Naive thymus-derived CD8-positive, alpha-beta T cell (primary cell): ENCODE data around the gene ST7. TPM values are rescaled to one million over a fixed set of nuclear protein-coding genes. Genes with fewer than 3 reads are reported as not detected.

Experiments
- ATAC-seq, 2 donors: fragments of 150-1000 bp; cut with Tn5 transposase in 1 of 2; sonication (Bioruptor Pico), chemical (Tn5 transposase) in 1 of 2; 1 replicate in 1 of 2; 2 replicates in 1 of 2; pipeline ENCODE4 v1.10.0; 2021; ENCODE audit warnings: mild to moderate bottlenecking in 2 of 2, moderate library complexity in 2 of 2
- POLR2A ChIA-PET: fragments of 350-600 bp; sonication (Branson Sonifier 250); formaldehyde crosslinking; loops from one replicate; lab custom pipeline; 2021; ENCODE audit warnings: antibody characterized with exemption; lab: Charles Lee
- DNase-seq, 10 donors: peaks; one replicate each; pipeline versions ENCODE4 v3.0.0 to v3.0.0-alpha.2; 2020 to 2022
- H3K27ac Mint-ChIP-seq, 10 donors: one replicate each; pipeline ENCODE4 v1.8.0; 2020 to 2022; ENCODE audit warnings: mild to moderate bottlenecking in 10 of 10, mixed read lengths in 10 of 10, moderate library complexity in 4 of 10, inconsistent platforms in 1 of 10
- H3K27me3 Mint-ChIP-seq, 5 donors: one replicate each; pipeline ENCODE4 v1.8.0; 2021 to 2022; ENCODE audit warnings: mixed read lengths in 5 of 5
- H3K36me3 Mint-ChIP-seq, 3 donors: one replicate each; pipeline ENCODE4 v1.8.0; 2020 to 2022; ENCODE audit warnings: mixed read lengths in 3 of 3, mild to moderate bottlenecking in 2 of 3, inconsistent platforms in 1 of 3
- H3K4me1 Mint-ChIP-seq, 4 donors: one replicate each; pipeline ENCODE4 v1.8.0; 2021 to 2022; ENCODE audit warnings: mixed read lengths in 4 of 4
- H3K4me3 Mint-ChIP-seq, 10 donors: one replicate each; pipeline ENCODE4 v1.8.0; 2020 to 2022; ENCODE audit warnings: mild to moderate bottlenecking in 10 of 10, mixed read lengths in 10 of 10, moderate library complexity in 6 of 10, inconsistent platforms in 1 of 10
- H3K9me3 Mint-ChIP-seq, 9 donors: one replicate each; pipeline ENCODE4 v1.8.0; 2020 to 2022; ENCODE audit warnings: mixed read lengths in 9 of 9, mild to moderate bottlenecking in 3 of 9, inconsistent platforms in 1 of 9, moderate library complexity in 1 of 9
- polyA plus RNA-seq, 3 donors: library from polyadenylated mRNA; unstranded; fragments of 300-500 nt; fragmentation: Illumina TruSeq; gene quantifications; one replicate each; pipeline ENCODE4 v1.2.3, GENCODE V29; 2021
- total RNA-seq, 8 experiments: library from RNA in 2 of 8; stranded (reverse) in 2 of 8; gene quantifications; one replicate each; pipeline ENCODE4 v1.2.3 and lab custom pipeline; 2021 to 2026

The ST7 gene
- total and polyA plus RNA-seq, 5 experiments from 2014 or later = 1.3 to 5.3 (median 3.0) TPM

GRCh38 chr7:116988363-116988989, 35.2 kb downstream of the ST7 start:
- peak in 2 of 10 donors; percentile 11 to 26 for DNase-seq
- Mint-ChIP-seq H3K36me3 (no peaks in the 10 kb centered on the region), H3K4me1 (no peaks in the 10 kb centered on the region), H3K27me3 (peaks cover 0 to 2% (median 0%) of the 10 kb centered on the region in 5 donors), H3K4me3 (no peak overlapping the region), H3K9me3 (peaks cover 0 to 1% (median 0%) of the 10 kb centered on the region in 9 donors), H3K27ac (no peak overlapping the region)
- no peak for ATAC-seq
- POLR2A ChIA-PET = interaction anchor here (0.5 to 1.5 kb wide), 2 partner anchors 24 to 118 kb away, joined by 3 to 4 read pairs; no protein-coding TSS in a partner anchor

- ATAC-seq (no peak), DNase-seq (no peak)
- no peaks in the 10 kb centered on the region for H3K4me1 Mint-ChIP-seq
- POLR2A ChIA-PET = no interaction called here
- peaks cover 0 to 1% (median 0%) of the 10 kb centered on the region in 9 donors for H3K9me3 Mint-ChIP-seq
- no peak overlapping the region for H3K27ac Mint-ChIP-seq
- no peak overlapping the region for H3K4me3 Mint-ChIP-seq
- H3K27me3 Mint-ChIP-seq = peaks cover 0 to 2% (median 0%) of the 10 kb centered on the region in 5 donors
- no peaks in the 10 kb centered on the region for H3K36me3 Mint-ChIP-seq
Observed at GRCh38 chr7:116990056-116990455, 36.8 kb downstream of the ST7 start.

DNA sequence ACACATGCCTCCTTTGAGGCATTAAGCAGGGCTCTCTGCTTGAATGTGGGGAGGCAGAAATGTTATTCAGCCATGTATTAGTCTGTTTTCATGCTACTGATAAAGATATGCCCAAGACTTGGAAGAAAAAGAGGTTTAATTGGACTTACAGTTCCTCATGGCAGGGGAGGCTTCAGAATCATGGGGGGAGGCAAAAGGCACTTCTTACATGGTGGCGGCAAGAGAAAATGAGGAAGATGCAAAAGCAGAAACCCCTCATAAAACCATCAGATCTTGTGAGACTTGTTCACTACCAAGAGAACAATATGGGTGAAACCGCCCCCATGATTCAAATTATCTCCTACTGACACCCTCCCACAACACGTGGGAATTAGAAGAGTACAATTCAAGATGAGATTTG, 37.9 kb downstream of the ST7 start:
- DNase-seq (no peak), ATAC-seq (no peak)
- no peak overlapping the region for H3K4me3 Mint-ChIP-seq
- H3K27ac Mint-ChIP-seq = no peak overlapping the region
- POLR2A ChIA-PET = no interaction called here
- no peaks in the 10 kb centered on the region for H3K36me3 Mint-ChIP-seq
- H3K4me1 Mint-ChIP-seq = no peaks in the 10 kb centered on the region
- no peaks in the 10 kb centered on the region for H3K27me3 Mint-ChIP-seq
- H3K9me3 Mint-ChIP-seq = peaks cover 0 to 1% (median 0%) of the 10 kb centered on the region in 9 donors

GRCh38 chr7:116994611-116995010, 41.3 kb downstream of the ST7 start:
- Mint-ChIP-seq H3K4me1 (no peaks in the 10 kb centered on the region), H3K27ac (no peak overlapping the region), H3K9me3 (peaks cover 0 to 1% (median 0%) of the 10 kb centered on the region in 9 donors), H3K27me3 (no peaks in the 10 kb centered on the region), H3K4me3 (no peak overlapping the region), H3K36me3 (no peaks in the 10 kb centered on the region)
- no peak for ATAC-seq
- no peak for DNase-seq
- POLR2A ChIA-PET = no interaction called here

- no peak overlapping the region for H3K4me3 Mint-ChIP-seq
- no peaks in the 10 kb centered on the region for H3K27me3 Mint-ChIP-seq
- POLR2A ChIA-PET = interaction anchor here (2.0 kb wide), 1 partner anchor 10 kb away, joined by 4 read pairs; no protein-coding TSS in a partner anchor
- no peaks in the 10 kb centered on the region for H3K4me1 Mint-ChIP-seq
- DNase-seq (no peak), ATAC-seq (no peak)
- H3K36me3 Mint-ChIP-seq = no peaks in the 10 kb centered on the region
- no peak overlapping the region for H3K27ac Mint-ChIP-seq
- H3K9me3 Mint-ChIP-seq = peaks cover 0 to 1% (median 0%) of the 10 kb centered on the region in 9 donors
Observed at GRCh38 chr7:116997972-116998371, 44.7 kb downstream of the ST7 start.

DNA sequence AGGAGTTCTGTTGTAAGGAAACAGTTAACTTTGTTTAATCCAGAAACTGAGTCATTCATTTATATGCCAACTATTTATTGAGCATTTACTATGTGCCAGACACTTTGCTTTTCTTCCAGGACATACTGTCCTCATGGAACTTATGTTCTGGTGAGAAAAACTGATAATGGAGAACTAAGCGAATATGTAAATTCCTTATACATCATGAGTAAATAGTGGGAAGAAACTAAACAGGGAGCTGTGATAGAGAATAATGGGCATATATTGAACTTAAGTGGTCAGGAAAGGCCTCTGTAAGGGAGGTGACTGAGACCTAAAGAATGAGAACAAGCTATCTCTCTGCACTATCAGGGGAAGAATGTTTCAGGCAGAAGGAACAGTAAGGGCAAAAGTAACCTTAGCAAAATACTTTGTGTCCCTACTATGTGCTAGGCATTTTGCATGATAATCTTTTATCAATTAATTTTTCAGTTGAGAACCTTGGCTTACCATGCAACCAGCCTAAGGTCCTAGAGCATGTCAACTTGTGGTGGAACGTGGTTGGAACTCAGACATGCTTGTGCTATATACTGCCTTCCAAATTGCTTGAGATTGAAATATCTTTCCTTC, 45.4 kb downstream of the ST7 start:
- ATAC-seq (no peak), DNase-seq (no peak)
- no peak overlapping the region for H3K27ac Mint-ChIP-seq
- no peaks in the 10 kb centered on the region for H3K36me3 Mint-ChIP-seq
- POLR2A ChIA-PET = interaction anchor here (2.0 kb wide), 1 partner anchor 9 kb away, joined by 4 read pairs; no protein-coding TSS in a partner anchor
- H3K4me3 Mint-ChIP-seq = no peak overlapping the region
- H3K9me3 Mint-ChIP-seq = no peaks in the 10 kb centered on the region
- no peaks in the 10 kb centered on the region for H3K4me1 Mint-ChIP-seq
- H3K27me3 Mint-ChIP-seq = no peaks in the 10 kb centered on the region

- H3K27ac Mint-ChIP-seq = no peak overlapping the region
Observed at GRCh38 chr7:116999311-116999710, 46.0 kb downstream of the ST7 start.

GRCh38 chr7:117001283-117001682, 48.0 kb downstream of the ST7 start:
- ATAC-seq (no peak), DNase-seq (no peak)
- Mint-ChIP-seq H3K4me1 (peaks cover 3 to 5% (median 4%) of the 10 kb centered on the region in 4 donors), H3K27ac (peak overlapping the region in 1 of 10 donors; percentile 35), H3K9me3 (no peaks in the 10 kb centered on the region), H3K4me3 (no peak overlapping the region), H3K27me3 (no peaks in the 10 kb centered on the region), H3K36me3 (no peaks in the 10 kb centered on the region)
- POLR2A ChIA-PET = no interaction called here

More at GRCh38 chr7:116999311-116999710, 46.0 kb downstream of the ST7 start:
- H3K4me1 Mint-ChIP-seq = no peaks in the 10 kb centered on the region
- no peak for DNase-seq
- H3K36me3 Mint-ChIP-seq = no peaks in the 10 kb centered on the region
- no peaks in the 10 kb centered on the region for H3K9me3 Mint-ChIP-seq
- POLR2A ChIA-PET = interaction anchor here (2.0 kb wide), 1 partner anchor 8 kb away, joined by 4 read pairs; no protein-coding TSS in a partner anchor
- no peak for ATAC-seq
- H3K27me3 Mint-ChIP-seq = no peaks in the 10 kb centered on the region
- no peak overlapping the region for H3K4me3 Mint-ChIP-seq

- Mint-ChIP-seq H3K27me3 (no peaks in the 10 kb centered on the region), H3K9me3 (no peaks in the 10 kb centered on the region), H3K4me1 (peaks cover 19 to 40% (median 37%) of the 10 kb centered on the region in 4 donors), H3K4me3 (no peak overlapping the region), H3K36me3 (no peaks in the 10 kb centered on the region), H3K27ac (no peak overlapping the region)
- DNase-seq (no peak), ATAC-seq (no peak)
- POLR2A ChIA-PET = no interaction called here
Observed at GRCh38 chr7:117004899-117005298, 51.6 kb downstream of the ST7 start.

- no peak overlapping the region for H3K4me3 Mint-ChIP-seq
- peaks cover 25 to 45% (median 42%) of the 10 kb centered on the region in 4 donors for H3K4me1 Mint-ChIP-seq
- no peaks in the 10 kb centered on the region for H3K9me3 Mint-ChIP-seq
- POLR2A ChIA-PET = no interaction called here
- H3K27me3 Mint-ChIP-seq = peaks cover 0 to 5% (median 0%) of the 10 kb centered on the region in 5 donors
- DNase-seq (no peak), ATAC-seq (no peak)
- no peak overlapping the region for H3K27ac Mint-ChIP-seq
- no peaks in the 10 kb centered on the region for H3K36me3 Mint-ChIP-seq
Observed at GRCh38 chr7:117005449-117005848, 52.1 kb downstream of the ST7 start.

GRCh38 chr7:117006907-117007684, 53.8 kb downstream of the ST7 start:
- Mint-ChIP-seq H3K9me3 (no peaks in the 10 kb centered on the region), H3K27me3 (peaks cover 0 to 10% (median 0%) of the 10 kb centered on the region in 5 donors), H3K4me1 (peaks cover 33 to 60% (median 58%) of the 10 kb centered on the region in 4 donors), H3K4me3 (peak overlapping the region in 9 of 10 donors; percentile 3 to 67 (median 55)), H3K27ac (peak overlapping the region in 8 of 10 donors; percentile 5 to 72 (median 36)), H3K36me3 (no peaks in the 10 kb centered on the region)
- POLR2A ChIA-PET = interaction anchor here (1.2 kb wide), 1 partner anchor 9 kb away, joined by 4 read pairs; no protein-coding TSS in a partner anchor
- DNase-seq (peak in 4 of 10 donors; percentile 8 to 56 (median 46)), ATAC-seq (peak; percentile 73 to 78)

GRCh38 chr7:117008118-117008885, 55.0 kb downstream of the ST7 start:
- POLR2A ChIA-PET = interaction anchor here (1.1 to 1.2 kb wide), 2 partner anchors 10 to 13 kb away, joined by 4 to 9 read pairs; no protein-coding TSS in a partner anchor
- H3K27me3 Mint-ChIP-seq = peaks cover 0 to 10% (median 0%) of the 10 kb centered on the region in 5 donors
- no peak for ATAC-seq
- no peak for DNase-seq
- H3K27ac Mint-ChIP-seq = peak overlapping the region in 1 of 10 donors; percentile 5
- H3K4me3 Mint-ChIP-seq = peak overlapping the region in 7 of 10 donors; percentile 27 to 67 (median 60)
- no peaks in the 10 kb centered on the region for H3K9me3 Mint-ChIP-seq
- peaks cover 33 to 60% (median 59%) of the 10 kb centered on the region in 4 donors for H3K4me1 Mint-ChIP-seq
- H3K36me3 Mint-ChIP-seq = no peaks in the 10 kb centered on the region
